GM18505 (cell line): Measurements from ENCODE around the gene SHC1.

Source experiments
- ATAC-seq: cut with Tn5 transposase; IDR thresholded peaks from one replicate; pipeline ENCODE4 v1.9.1; 2021; ENCODE audit not compliant: unreplicated experiment
- POLR2A ChIP-seq: IDR thresholded peaks from 4 replicates; pipeline ENCODE4 v1.6.1; 2011; ENCODE audit warnings: borderline replicate concordance; ENCODE audit not compliant: insufficient read depth, insufficient read length; ENCODE audit errors: extremely low read depth

SHC1 gene

DNA sequence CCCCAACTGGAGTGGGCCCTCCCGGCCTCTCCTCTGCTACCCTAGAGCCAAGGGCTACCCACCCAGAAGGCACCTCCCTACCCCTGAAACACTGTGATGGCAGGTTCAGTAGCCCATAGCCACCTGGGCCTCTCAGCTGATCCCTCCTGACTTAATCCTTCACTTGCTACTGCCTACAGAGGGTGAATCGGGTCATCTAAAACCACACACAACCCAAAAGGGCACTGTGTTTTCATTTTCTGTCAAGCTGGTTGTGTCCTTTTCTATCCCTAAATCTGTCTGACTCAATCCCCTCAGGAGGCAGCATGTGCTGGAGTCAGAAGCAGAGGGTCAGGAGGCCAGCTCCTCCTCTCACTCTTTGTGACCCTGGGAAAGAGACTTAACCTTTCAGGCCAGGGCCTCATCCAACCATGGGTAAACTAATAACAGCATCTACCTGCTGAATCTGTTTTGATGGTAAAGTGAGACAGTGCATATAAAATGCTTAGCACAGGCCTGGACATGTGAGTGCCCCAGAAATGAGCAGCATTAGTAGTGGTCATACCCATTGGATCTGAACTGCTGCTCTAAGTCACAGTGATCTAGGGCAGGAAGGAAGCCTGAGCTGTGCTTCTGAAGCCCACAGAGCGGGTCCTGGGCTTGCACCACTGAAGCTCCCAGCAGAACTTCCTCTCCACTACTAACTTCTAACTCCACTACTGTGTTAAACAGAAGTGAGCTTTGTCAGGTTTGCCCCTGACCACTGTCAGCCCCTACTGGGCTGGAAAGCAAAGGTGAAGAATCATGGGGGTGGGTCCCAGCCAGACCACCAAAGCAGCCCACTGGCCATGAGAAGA, 45.0 kb downstream of the SHC1 start:
- no peak for TF ChIP-seq POLR2A
- ATAC-seq, result no peak

DNA sequence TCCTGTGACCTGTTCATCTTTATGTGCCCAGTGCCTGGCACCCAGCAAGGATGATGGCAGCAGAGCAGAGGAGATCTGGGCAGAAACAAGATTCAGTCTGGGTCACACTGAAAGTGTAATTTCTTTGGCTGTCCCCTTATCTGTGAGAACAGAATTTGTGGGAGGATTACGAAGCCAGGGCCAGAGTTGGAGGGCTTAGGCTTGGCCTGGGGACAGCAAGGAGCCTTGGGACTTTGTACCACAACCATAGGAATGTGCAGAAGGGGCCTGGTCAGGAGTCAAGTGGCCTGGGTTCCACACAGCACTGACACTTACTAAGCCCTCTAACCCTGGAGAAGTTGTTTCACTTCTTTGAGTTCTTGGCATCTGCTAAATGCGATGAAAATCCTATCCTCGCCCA, 46.9 kb downstream of the SHC1 start:
- TF ChIP-seq POLR2A, result no peak
- ATAC-seq, result no peak

DNA sequence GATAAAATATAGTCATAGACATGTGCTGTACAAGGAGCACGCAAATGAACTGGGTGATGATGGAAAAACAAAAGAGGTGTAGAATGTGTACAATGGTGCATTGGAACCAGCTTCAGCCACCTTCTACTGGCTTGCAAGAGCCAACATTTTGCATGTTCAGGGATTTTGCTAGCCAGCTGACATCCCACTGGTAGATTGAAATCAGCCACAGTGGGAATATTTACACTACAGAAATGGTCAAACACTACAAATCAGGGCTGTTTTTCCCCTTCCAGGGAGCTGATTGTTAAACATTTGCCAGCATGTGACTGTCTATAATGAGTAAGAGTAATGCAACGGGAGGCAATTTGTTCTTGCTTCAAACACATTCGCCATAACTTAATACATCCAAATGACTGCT, 57.3 kb downstream of the SHC1 start:
- ATAC-seq, result no peak

GRCh38 chr1:154912755-154913154, 57.8 kb downstream of the SHC1 start:
- no peak for ATAC-seq

More for the DNA sequence above, 57.3 kb downstream of the SHC1 start:
- TF ChIP-seq POLR2A, result no peak

More at GRCh38 chr1:154912755-154913154, 57.8 kb downstream of the SHC1 start:
- TF ChIP-seq POLR2A, result no peak
